Osteoblast (primary cell): ENCODE results near the gene PLPP1. TPM values are rescaled to one million over a fixed set of nuclear protein-coding genes. Genes with fewer than 3 reads are reported as not detected.

Experiments
- DNase-seq: peaks from one replicate; pipeline ENCODE4 v3.0.0; 2011; ENCODE audit warnings: low spot score, mixed read lengths; ENCODE audit not compliant: insufficient read length; ENCODE audit errors: missing footprints
- H2AFZ ChIP-seq: 2 replicates; pipeline ENCODE4 v1.6.0; 2011; ENCODE audit warnings: mild to moderate bottlenecking, low read length
- H3K27ac ChIP-seq: 2 replicates; pipeline ENCODE4 v1.5.1; 2011; ENCODE audit warnings: mild to moderate bottlenecking, low read depth, low read length, moderate library complexity
- H3K27me3 ChIP-seq: 2 replicates; pipeline ENCODE4 v1.6.0; 2012; ENCODE audit warnings: mild to moderate bottlenecking, control low read depth, inconsistent platforms, low read length, moderate library complexity; ENCODE audit not compliant: insufficient read depth
- H3K36me3 ChIP-seq: 2 replicates; pipeline ENCODE4 v1.5.1; 2011; ENCODE audit warnings: mild to moderate bottlenecking, low read length, control low read depth, moderate library complexity; ENCODE audit not compliant: insufficient read depth
- H3K4me1 ChIP-seq: 2 replicates; pipeline ENCODE4 v1.5.1; 2011; ENCODE audit warnings: mild to moderate bottlenecking, low read length, control low read depth, moderate library complexity; ENCODE audit not compliant: insufficient read depth
- H3K4me2 ChIP-seq: 2 replicates; pipeline ENCODE4 v1.6.0; 2011; ENCODE audit warnings: mild to moderate bottlenecking, low read length; ENCODE audit not compliant: insufficient read depth
- H3K4me3 ChIP-seq: fragments of 200-600 bp; sonication (generic); 3 replicates; pipeline ENCODE4 v1.5.1; 2012; ENCODE audit warnings: mild to moderate bottlenecking, low read length, inconsistent platforms; ENCODE audit not compliant: insufficient read depth
- H3K79me2 ChIP-seq: 2 replicates; pipeline ENCODE4 v1.6.0; 2012; ENCODE audit warnings: mild to moderate bottlenecking, low read length, control low read depth, inconsistent platforms; ENCODE audit not compliant: insufficient read depth
- H3K9me3 ChIP-seq: 2 replicates; pipeline ENCODE4 v1.5.1; 2011; ENCODE audit warnings: low read depth, low read length, control low read depth
- H4K20me1 ChIP-seq: 2 replicates; pipeline ENCODE4 v1.6.0; 2012; ENCODE audit warnings: mild to moderate bottlenecking, low read length, control low read depth; ENCODE audit not compliant: insufficient read depth
- CTCF ChIP-seq: IDR thresholded peaks from 2 replicates; pipeline ENCODE4 v1.5.1; 2011; ENCODE audit warnings: mild to moderate bottlenecking, low read depth, low read length, moderate library complexity; ENCODE audit errors: extremely low read depth
- total RNA-seq: library from RNA; depleted of rRNA; stranded (reverse); fragments of >200 nt; gene quantifications from 2 replicates; pipeline ENCODE4 v1.2.3, GENCODE V29; 2012

The PLPP1 gene
- total RNA-seq, 1 donor: 69.8 TPM

- Histone ChIP-seq H3K27ac (no peak overlapping the region), H3K79me2 (no peaks in the 10 kb centered on the region), H3K9me3 (no peaks in the 10 kb centered on the region), H3K4me3 (no peak overlapping the region), H3K4me1 (no peaks in the 10 kb centered on the region), H2AFZ (no peak overlapping the region), H3K27me3 (no peaks in the 10 kb centered on the region), H4K20me1 (no peaks in the 10 kb centered on the region), H3K36me3 (peaks cover 11% of the 10 kb centered on the region), H3K4me2 (no peak overlapping the region)
- DNase-seq: no peak
- no peak for TF ChIP-seq CTCF
These were observed 142.1 kb downstream of the PLPP1 start for GRCh38 chr5:55392669-55393068.

DNA sequence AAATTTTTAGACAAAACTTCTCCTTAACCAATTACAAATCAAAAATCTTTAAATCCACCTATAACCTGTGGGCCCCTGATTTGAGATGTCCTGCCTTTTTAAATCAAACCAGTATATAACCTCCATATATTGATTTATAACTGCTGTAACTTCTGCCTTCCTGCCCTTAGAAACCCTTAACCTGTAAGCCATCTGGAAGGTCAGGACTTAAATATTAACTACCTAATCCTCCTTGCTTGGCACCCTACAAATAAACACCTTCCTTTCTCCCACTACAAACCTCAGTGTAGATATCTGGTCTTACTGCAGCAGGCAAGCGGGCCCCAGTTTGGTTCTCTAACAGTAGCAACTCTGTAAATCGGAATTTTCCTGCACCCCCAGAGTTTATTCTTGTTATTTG lies 143.1 kb downstream of the PLPP1 start:
- H3K9me3 ChIP-seq: no peaks in the 10 kb centered on the region
- no peaks in the 10 kb centered on the region for H3K4me1 ChIP-seq
- H3K79me2 ChIP-seq: no peaks in the 10 kb centered on the region
- H2AFZ ChIP-seq: no peak overlapping the region
- TF ChIP-seq CTCF: no peak
- H4K20me1 ChIP-seq: no peaks in the 10 kb centered on the region
- no peak for DNase-seq
- H3K36me3 ChIP-seq: peaks cover 11% of the 10 kb centered on the region
- H3K4me3 ChIP-seq: no peak overlapping the region
- H3K27ac ChIP-seq: no peak overlapping the region
- no peaks in the 10 kb centered on the region for H3K27me3 ChIP-seq
- no peak overlapping the region for H3K4me2 ChIP-seq

- Histone ChIP-seq H3K36me3 (peaks cover 7% of the 10 kb centered on the region), H3K4me1 (no peaks in the 10 kb centered on the region), H2AFZ (no peak overlapping the region), H3K79me2 (peaks cover 4% of the 10 kb centered on the region), H4K20me1 (no peaks in the 10 kb centered on the region), H3K9me3 (no peaks in the 10 kb centered on the region), H3K27ac (no peak overlapping the region), H3K4me2 (no peak overlapping the region), H3K27me3 (no peaks in the 10 kb centered on the region), H3K4me3 (no peak overlapping the region)
- no peak for DNase-seq
- TF ChIP-seq CTCF: no peak
These were observed 146.9 kb downstream of the PLPP1 start for GRCh38 chr5:55387865-55388264.

DNA sequence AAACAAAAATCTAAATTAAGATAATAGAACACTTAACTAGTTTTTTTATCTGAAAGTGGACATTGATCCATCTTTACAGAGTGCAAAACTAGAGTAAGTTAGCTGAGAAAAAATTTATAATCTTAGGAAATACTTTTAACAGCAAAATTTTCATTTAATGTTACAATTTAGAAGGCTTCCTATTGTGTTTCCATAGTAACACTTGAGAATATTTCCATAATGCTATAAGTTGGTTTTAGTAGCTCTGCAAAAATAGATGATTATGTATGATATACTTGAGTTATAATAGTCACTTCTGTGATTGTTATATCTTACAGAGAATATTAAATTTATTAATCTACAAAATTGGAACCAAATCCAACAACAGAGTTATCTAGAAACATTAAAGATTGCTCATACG lies 148.4 kb downstream of the PLPP1 start:
- H3K4me3 ChIP-seq: no peak overlapping the region
- H3K27ac ChIP-seq: no peak overlapping the region
- no peak for DNase-seq
- no peak for TF ChIP-seq CTCF
- no peak overlapping the region for H2AFZ ChIP-seq
- no peaks in the 10 kb centered on the region for H3K9me3 ChIP-seq
- no peaks in the 10 kb centered on the region for H4K20me1 ChIP-seq
- H3K36me3 ChIP-seq: peaks cover 7% of the 10 kb centered on the region
- H3K4me1 ChIP-seq: no peaks in the 10 kb centered on the region
- H3K79me2 ChIP-seq: peaks cover 4% of the 10 kb centered on the region
- no peak overlapping the region for H3K4me2 ChIP-seq
- no peaks in the 10 kb centered on the region for H3K27me3 ChIP-seq
